NCI-H1092 (cell line): Measurements from ENCODE around the gene SPATA3.
"Not testable (repeated sequence)": the region's sequence is repeated elsewhere in the genome, so short reads cannot be mapped to it uniquely, and the experiment has no call there.

Experiments used
- DNase-seq: peaks from one replicate; lab custom pipeline; 2025; lab: John Stamatoyannopoulos, UW

The SPATA3 gene

GRCh38 chr2:230998882-230999281 is 3.0 kb downstream of the SPATA3 start:
- DNase-seq: no peak

- no peak for DNase-seq
These were observed 3.6 kb downstream of the SPATA3 start for GRCh38 chr2:230999477-230999876.

GRCh38 chr2:231000211-231000904 is 4.4 kb downstream of the SPATA3 start:
- DNase-seq: no peak

GRCh38 chr2:231001036-231001435 is 5.1 kb downstream of the SPATA3 start:
- DNase-seq: no peak

GRCh38 chr2:231001921-231002320 is 6.0 kb downstream of the SPATA3 start:
- DNase-seq: no peak

- DNase-seq: no peak
These were observed 6.7 kb downstream of the SPATA3 start for GRCh38 chr2:231002641-231003040.

- DNase-seq: no peak
These were observed 7.3 kb downstream of the SPATA3 start for GRCh38 chr2:231003186-231003585.

- not testable (repeated sequence) for DNase-seq
These were observed 9.0 kb downstream of the SPATA3 start for GRCh38 chr2:231004930-231005329.

GRCh38 chr2:231007286-231008098 is 11.6 kb downstream of the SPATA3 start:
- no peak for DNase-seq

GRCh38 chr2:231008131-231008530 is 12.2 kb downstream of the SPATA3 start:
- DNase-seq: no peak

- no peak for DNase-seq
These were observed 13.5 kb downstream of the SPATA3 start for GRCh38 chr2:231009236-231009919.

GRCh38 chr2:231010201-231010730 is 14.3 kb downstream of the SPATA3 start:
- DNase-seq: no peak

GRCh38 chr2:231011526-231011925 is 15.6 kb downstream of the SPATA3 start:
- DNase-seq: no peak

GRCh38 chr2:231012463-231012862 is 16.5 kb downstream of the SPATA3 start:
- no peak for DNase-seq

GRCh38 chr2:231013820-231014219 is 17.9 kb downstream of the SPATA3 start:
- DNase-seq: no peak

- no peak for DNase-seq
These were observed 19.6 kb downstream of the SPATA3 start for GRCh38 chr2:231015478-231015877.

GRCh38 chr2:231015926-231016325 is 20.0 kb downstream of the SPATA3 start:
- DNase-seq: no peak

GRCh38 chr2:231016566-231017230 is 20.8 kb downstream of the SPATA3 start:
- DNase-seq: no peak

GRCh38 chr2:231017231-231017598 is 21.3 kb downstream of the SPATA3 start:
- DNase-seq: no peak

GRCh38 chr2:231018184-231018583 is 22.3 kb downstream of the SPATA3 start:
- DNase-seq: no peak

GRCh38 chr2:231025059-231025458 is 29.1 kb downstream of the SPATA3 start:
- not testable (repeated sequence) for DNase-seq

GRCh38 chr2:231028889-231029288 is 33.0 kb downstream of the SPATA3 start:
- no peak for DNase-seq
